ENCODE results near the gene LSM14B. TPM values are rescaled to one million over a fixed set of nuclear protein-coding genes. Genes with fewer than 3 reads are reported as not detected.
A peak's percentile ranks its signal among the peaks of the same experiment; 100 is the strongest.

LSM14B gene
- total RNA-seq, 1 experiment from 2014 or later, result 72.5 TPM

DNA sequence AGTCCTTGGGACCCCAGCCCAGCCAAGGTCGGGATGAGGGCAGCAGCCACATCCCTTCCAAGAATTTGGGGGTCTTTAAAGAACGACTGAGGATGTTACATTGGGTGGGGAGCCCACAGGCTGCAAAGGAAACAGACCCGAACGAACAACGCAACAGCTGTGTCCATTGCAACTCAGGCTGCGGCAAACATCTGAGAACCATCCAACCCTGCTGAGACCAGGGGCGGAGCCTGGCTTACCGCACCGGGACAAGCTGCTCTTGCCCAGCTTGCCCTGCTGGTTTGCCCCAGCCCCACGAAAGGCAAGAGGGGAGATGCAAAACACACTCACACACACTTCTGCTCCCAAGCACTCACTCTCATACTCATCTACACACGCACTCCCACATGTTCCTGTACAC lies 35.0 kb upstream of the LSM14B start:
- Histone ChIP-seq H3K27me3 (replicated peaks; ENCODE audit: insufficient read depth, low read depth, low read length, poor library complexity) (peaks cover 9% of the 10 kb centered on the region), H3K36me3 (ENCODE audit: insufficient read depth, low read length, poor library complexity, severe bottlenecking) (no peaks in the 10 kb centered on the region), H3K9me3 (ENCODE audit: low read depth, low read length, poor library complexity, severe bottlenecking) (no peaks in the 10 kb centered on the region), H3K4me3 (ENCODE audit: low read depth, low read length, poor library complexity, severe bottlenecking) (no peak overlapping the region), H3K27ac (ENCODE audit: low read depth, low read length, poor library complexity, severe bottlenecking) (no peak overlapping the region), H3K4me1 (ENCODE audit: insufficient read depth, low read length, poor library complexity, severe bottlenecking) (no peaks in the 10 kb centered on the region)
- intact Hi-C loops (cut with micrococcal nuclease; ENCODE audit: unreplicated experiment), result no loop called here
- ChIA-PET CTCF (interaction anchor here (0.7 kb wide), 1 partner anchor 22 kb away, joined by 3 read pairs; the partner anchor contains the start of gene TAF4), POLR2A (ENCODE audit: low non-redundant PET) (no interaction called here)
- no TSS peak for BruUV-seq (replicated peaks)
- TF ChIP-seq, protein P1, sequence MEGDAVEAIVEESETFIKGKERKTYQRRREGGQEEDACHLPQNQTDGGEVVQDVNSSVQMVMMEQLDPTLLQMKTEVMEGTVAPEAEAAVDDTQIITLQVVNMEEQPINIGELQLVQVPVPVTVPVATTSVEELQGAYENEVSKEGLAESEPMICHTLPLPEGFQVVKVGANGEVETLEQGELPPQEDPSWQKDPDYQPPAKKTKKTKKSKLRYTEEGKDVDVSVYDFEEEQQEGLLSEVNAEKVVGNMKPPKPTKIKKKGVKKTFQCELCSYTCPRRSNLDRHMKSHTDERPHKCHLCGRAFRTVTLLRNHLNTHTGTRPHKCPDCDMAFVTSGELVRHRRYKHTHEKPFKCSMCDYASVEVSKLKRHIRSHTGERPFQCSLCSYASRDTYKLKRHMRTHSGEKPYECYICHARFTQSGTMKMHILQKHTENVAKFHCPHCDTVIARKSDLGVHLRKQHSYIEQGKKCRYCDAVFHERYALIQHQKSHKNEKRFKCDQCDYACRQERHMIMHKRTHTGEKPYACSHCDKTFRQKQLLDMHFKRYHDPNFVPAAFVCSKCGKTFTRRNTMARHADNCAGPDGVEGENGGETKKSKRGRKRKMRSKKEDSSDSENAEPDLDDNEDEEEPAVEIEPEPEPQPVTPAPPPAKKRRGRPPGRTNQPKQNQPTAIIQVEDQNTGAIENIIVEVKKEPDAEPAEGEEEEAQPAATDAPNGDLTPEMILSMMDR (conservative IDR thresholded peaks at IDR 0.05; ENCODE audit: low read depth, low read length), result no peak
- TF ChIP-seq EZH2 (IDR thresholded peaks at IDR 0.05; ENCODE audit: borderline replicate concordance, low read depth, low read length, poor library complexity, severe bottlenecking), result no peak
- no peak for DNase-seq (ENCODE audit: low spot score)

DNA sequence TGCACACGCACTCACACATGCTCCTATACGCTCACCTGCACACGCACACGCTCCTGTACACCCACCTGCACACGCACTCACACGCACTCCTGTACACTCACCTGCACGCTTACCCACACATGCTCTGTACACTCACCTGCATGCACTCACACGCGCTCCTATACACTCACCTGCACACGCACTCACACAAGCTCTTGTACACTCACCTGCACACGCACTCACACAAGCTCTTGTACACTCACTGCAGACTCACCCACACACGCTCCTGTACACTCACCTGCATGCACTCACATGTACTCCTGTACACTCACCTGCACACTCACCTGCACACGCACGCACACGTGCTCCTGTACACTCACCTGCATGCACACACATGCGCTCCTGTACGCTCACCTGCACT lies 34.6 kb upstream of the LSM14B start:
- Histone ChIP-seq H3K4me1 (ENCODE audit: insufficient read depth, low read length, poor library complexity, severe bottlenecking) (no peaks in the 10 kb centered on the region), H3K9me3 (ENCODE audit: low read depth, low read length, poor library complexity, severe bottlenecking) (no peaks in the 10 kb centered on the region), H3K27ac (ENCODE audit: low read depth, low read length, poor library complexity, severe bottlenecking) (no peak overlapping the region), H3K27me3 (replicated peaks; ENCODE audit: insufficient read depth, low read depth, low read length, poor library complexity) (peaks cover 9% of the 10 kb centered on the region), H3K36me3 (ENCODE audit: insufficient read depth, low read length, poor library complexity, severe bottlenecking) (no peaks in the 10 kb centered on the region), H3K4me3 (ENCODE audit: low read depth, low read length, poor library complexity, severe bottlenecking) (no peak overlapping the region)
- DNase-seq (ENCODE audit: low spot score), result no peak
- ChIA-PET POLR2A (ENCODE audit: low non-redundant PET) (no interaction called here), CTCF (no interaction called here)
- no TSS peak for BruUV-seq (replicated peaks)
- TF ChIP-seq EZH2 (IDR thresholded peaks at IDR 0.05; ENCODE audit: borderline replicate concordance, low read depth, low read length, poor library complexity, severe bottlenecking), result no peak
- TF ChIP-seq, protein P1 (conservative IDR thresholded peaks at IDR 0.05; ENCODE audit: low read depth, low read length), result no peak
- intact Hi-C loops (cut with micrococcal nuclease; ENCODE audit: unreplicated experiment), result no loop called here

- Histone ChIP-seq H3K4me1 (ENCODE audit: insufficient read depth, low read length, poor library complexity, severe bottlenecking) (no peaks in the 10 kb centered on the region), H3K36me3 (ENCODE audit: insufficient read depth, low read length, poor library complexity, severe bottlenecking) (no peaks in the 10 kb centered on the region), H3K4me3 (ENCODE audit: low read depth, low read length, poor library complexity, severe bottlenecking) (no peak overlapping the region), H3K9me3 (ENCODE audit: low read depth, low read length, poor library complexity, severe bottlenecking) (no peaks in the 10 kb centered on the region), H3K27me3 (replicated peaks; ENCODE audit: insufficient read depth, low read depth, low read length, poor library complexity) (peaks cover 9% of the 10 kb centered on the region), H3K27ac (ENCODE audit: low read depth, low read length, poor library complexity, severe bottlenecking) (no peak overlapping the region)
- DNase-seq (ENCODE audit: low spot score), result peak; percentile 45
- no TSS peak for BruUV-seq (replicated peaks)
- TF ChIP-seq, protein P1 (conservative IDR thresholded peaks at IDR 0.05; ENCODE audit: low read depth, low read length), result no peak
- TF ChIP-seq EZH2 (IDR thresholded peaks at IDR 0.05; ENCODE audit: borderline replicate concordance, low read depth, low read length, poor library complexity, severe bottlenecking), result no peak
- intact Hi-C loops (cut with micrococcal nuclease; ENCODE audit: unreplicated experiment), result no loop called here
- CTCF ChIA-PET, result no interaction called here
- POLR2A ChIA-PET (ENCODE audit: low non-redundant PET), result no interaction called here
These were observed 33.8 kb upstream of the LSM14B start for GRCh38 chr20:62088258-62089127.
